Measurements from ENCODE around the gene DCP2. TPM values are rescaled to one million over a fixed set of nuclear protein-coding genes. Genes with fewer than 3 reads are reported as not detected.

The DCP2 gene
- total RNA-seq, 1 donor from 2014 or later = 39.7 TPM

DNA sequence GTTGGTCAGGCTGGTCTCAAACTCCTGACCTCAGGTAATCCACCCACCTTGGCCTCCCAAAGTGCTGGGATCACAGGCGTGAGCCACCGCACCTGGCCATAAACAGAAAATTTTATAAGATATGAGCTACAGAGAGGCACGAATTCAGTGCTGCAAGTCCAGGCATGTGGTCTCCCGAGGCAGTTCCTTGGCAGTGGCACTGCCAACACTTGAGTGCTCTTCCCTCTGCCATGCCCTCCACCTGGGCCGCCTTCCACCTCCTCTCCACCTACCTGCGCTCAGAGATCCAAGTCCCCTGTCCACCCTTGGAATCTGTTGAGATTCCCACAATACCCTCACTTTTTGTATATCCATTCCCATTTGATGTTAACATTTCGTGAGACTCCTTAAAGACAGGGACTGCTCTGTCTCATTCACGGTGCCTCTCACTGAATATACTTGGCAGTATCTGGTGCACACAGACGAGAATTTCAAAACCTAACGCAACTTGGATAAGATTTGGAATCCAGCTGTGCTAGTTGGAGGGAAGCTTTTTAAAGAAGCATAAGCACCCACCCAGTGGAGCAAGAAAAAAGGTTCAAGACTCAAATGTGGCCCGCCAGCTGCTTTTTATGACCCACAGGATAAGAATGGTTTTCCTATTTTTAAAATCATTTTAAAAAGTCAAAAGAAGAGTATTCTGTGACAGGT lies 68.3 kb downstream of the DCP2 start:
- DNase-seq (ENCODE audit: low read depth, low spot score) = no peak

DNA sequence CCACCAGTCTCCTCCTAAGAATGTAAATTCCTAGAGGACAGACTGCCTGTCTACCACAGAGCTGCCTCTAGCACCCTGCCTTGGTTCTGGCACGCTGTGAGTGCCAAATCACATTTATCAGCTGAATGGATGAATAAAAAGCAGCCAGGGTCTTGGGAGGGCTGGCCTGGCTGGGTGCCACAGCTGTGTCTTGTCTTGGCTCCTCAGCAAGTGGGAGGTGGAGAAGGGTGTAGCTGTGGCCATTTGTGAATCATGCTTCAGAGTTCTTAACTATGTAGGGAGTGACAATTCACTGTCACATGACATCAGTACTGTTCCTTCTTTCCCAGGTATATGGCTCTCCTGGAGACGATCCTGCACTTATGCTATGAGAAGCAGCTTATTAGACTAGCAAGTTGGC lies 70.6 kb downstream of the DCP2 start:
- DNase-seq (ENCODE audit: low read depth, low spot score) = no peak

DNA sequence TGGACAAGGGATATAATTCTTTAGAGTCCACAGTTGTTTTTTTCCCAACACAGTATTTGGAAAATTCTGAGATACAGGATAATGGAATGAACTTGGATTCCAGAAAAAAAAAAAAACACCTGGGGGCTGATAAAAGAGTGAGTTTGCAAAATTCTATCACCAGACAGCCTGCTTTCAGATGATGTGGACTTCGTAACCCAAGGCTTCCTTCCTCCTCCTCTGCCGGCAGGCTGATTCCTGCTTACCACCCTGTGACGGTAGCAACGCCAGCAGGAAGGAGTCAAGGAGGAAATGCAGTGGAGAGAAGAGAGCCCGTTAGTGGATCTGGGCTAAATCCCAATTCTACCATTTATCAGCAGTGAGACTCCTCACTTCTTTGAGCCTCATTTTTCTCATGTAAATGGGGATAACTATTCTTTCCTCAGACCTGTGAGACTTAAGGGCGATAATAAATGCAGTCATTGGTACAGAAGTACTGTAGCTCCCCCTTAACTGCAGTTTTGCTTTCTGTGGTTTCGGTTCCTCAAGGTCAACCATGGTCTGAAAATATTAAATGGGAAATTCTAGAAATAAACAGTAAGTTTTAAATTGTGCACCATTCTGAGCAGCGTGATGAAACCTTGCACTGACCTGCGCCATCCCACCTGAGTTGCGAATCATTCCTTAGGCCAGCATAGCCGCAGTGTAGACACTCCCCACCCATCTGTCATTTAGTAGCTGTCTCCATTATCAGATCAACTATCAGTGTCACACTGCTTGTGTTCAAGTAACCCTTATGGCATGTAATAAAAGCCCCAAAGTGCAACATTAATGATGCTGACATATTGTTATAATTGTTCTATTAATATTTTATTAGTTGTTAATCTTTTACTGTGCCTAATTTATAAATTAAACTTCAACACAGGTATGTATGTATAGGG lies 71.4 kb downstream of the DCP2 start:
- no peak for DNase-seq (ENCODE audit: low read depth, low spot score)

DNA sequence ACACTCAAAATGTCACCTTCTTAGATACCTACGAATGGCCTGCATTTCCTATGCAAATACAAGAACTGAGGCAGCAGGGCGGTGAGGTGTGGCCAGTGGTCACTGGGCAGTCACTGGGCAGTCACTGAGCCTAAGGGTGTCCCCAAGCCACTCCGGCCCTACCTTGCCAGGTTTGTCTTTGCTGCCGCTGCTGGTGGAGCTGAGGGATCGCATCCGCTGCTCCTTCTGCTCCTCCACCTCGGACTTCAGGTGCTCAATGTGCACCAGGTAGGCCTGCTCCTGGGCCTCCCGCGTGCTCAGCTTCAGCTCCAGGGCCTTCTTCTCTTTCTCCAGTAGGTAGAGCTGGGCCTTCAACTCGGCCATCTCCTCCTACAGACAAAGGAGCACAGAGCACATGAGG lies 72.3 kb downstream of the DCP2 start:
- DNase-seq (ENCODE audit: low read depth, low spot score) = no peak

DNA sequence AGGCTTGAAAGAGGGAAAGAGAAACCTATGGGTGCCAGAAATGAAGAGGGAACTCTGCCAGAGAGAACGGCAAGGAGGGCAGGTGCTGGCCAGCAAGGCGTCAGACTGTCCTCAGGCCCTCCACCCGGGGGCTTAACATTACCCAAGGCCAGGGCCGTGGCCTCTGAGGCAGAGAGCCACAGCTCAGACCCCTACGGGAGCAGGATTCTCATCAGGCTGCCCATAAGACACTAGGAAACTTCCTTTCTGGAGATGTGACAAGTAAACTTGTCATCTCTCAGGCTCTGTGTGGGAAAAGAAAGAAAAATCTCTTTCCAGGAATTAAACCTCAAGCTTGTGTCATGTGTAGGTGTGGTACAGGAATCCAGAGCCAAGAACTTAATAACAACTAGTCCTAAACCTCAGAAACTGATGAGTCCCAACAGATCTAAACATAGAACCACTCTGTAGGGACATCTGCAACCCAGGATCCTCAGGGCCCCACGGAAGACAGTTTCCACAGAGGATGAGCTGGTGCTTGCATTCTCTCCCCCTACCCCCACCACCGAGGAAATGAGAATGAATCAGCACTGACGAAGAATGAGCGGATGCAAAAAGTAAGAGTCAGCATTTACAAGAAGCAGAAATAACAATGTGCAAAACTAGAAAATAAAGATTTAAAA lies 74.3 kb downstream of the DCP2 start:
- peak; percentile 57 for DNase-seq (ENCODE audit: low read depth, low spot score)

DNA sequence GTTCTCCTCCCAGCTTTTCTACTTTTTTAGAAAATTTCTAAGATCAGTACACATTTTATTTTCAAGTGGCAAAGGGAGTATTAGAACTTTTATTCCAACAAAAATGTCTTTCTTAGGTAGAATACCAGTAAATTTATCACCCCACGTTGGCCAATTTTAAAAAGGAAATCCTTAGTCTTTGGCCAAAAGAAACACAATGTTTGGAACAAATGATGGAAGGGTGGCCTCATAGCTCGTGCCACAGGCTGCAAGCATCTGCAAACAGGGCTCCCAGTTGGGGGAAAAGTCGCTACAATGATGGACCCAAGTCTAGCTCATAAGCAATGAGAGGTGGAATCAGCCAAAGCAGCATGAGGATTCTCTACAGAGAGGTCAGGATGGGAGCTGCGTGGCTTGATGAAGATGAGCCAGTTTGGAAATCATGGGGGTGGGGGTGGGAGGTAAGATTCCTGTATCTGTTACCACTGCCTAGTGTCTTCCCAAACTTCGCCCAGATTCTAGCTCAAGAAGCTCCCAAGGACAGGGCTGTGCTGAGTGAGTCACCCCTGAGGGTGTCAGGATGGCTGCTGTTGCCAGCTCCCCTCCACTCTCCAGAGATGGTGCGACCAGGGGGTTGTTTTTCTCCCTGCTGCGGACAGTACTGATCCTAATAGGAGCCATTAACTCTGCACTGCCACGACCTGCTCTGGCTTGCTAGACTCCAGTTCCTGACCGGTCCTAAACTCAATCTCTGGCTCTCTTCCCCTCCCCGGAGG lies 75.6 kb downstream of the DCP2 start:
- DNase-seq (ENCODE audit: low read depth, low spot score) = no peak

DNA sequence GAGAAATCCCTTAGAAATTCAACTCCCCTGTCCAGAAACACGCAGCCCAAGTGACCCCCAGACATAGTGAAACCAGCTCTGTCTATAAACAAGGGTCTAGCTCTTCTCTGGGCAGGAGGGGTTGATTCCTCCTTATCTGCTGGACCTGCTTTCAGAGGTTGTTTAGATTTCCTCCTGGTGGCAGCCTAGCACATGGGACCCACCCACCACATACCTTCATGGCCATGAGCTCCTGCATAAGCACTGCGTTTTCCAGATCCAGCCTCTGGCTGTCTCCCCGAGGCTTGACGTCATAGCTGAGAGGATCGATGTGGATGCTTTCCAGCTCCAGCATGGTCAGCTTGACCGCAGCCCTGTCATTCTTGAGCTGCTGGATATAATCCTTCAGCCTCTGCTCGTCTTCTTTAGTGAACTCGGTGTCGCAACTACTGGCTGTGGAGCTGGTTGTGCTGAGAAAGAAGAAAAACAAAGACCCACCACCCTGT lies 77.0 kb downstream of the DCP2 start:
- DNase-seq (ENCODE audit: low read depth, low spot score) = no peak

DNA sequence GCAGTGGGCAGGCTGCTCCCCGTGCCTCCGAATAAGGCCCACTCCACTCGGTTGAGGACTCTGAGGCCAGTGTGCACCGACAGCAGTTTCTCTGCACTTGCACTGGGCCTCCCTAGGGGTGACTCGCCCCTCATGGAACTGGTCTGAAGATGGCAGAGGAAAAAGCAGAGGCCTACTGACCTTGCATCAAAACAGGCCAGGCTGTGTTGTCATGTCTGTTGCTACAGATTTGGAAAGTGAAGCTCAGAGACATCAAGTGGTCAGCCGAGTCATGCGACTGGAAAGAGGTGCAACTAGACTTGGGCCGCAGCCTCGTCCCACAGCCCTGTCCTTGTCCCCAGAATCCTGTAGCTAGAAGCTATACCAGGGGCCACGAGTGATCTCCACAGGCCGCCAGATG lies 78.3 kb downstream of the DCP2 start:
- DNase-seq (ENCODE audit: low read depth, low spot score) = no peak

DNA sequence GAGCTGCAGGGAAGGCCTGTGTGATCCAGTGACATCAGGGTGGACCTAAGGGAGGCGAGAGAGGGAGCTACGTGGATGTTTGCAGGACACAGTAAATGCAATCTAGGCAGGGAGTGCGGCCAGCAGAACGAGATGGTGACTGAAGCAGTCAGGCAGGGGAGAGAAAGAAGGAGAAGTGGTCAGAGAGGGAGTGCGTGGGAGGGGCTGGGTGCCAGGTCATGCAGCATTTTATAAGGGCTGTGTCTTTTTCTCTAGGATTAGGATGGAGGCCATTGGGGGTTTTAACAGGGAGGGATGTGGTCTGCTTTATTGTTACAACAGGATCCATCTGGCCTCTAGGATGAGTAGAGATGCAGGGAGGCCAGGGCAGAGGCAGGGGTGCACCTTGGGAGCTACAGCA lies 80.4 kb downstream of the DCP2 start:
- DNase-seq (ENCODE audit: low read depth, low spot score) = no peak

DNA sequence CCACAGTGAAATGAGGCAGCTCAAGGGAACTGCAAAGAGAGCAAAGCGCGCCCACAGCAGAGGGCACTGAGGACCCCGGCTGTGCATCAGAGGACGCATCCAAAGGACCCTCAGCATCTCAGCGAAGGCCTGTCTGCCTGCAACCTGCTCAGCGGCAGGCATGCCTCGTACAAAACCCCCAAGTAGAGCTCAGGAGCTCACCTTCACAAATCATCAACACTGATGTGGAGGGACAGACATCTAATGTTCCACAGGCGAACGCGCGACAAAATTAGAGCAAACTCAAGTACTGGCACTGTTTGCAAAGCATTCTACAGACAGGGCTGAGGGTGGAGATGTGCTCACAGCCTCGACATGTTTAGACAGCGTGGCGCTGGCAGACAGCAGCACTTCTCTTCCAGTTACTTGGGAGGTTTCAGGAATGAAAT lies 81.0 kb downstream of the DCP2 start:
- DNase-seq (ENCODE audit: low read depth, low spot score) = no peak

DNA sequence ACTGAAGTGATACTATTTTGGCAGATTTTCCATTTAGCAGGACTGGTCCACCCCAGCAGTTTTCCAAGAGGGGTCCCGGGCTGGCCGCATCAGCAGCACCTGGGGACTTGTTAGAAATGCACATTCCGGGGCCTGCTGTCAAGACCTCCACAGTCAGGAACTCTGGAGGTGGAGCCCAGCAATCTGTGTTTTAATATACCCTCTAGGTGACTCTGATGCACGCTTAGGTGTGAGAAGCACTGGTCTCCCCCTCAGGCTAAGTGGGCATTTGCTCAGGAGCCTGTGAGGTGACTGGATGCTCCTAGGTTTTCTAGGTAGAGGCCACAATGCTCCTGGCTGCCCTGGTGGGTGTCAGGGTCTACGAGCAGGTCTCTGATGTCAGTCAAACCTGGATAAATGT lies 81.7 kb downstream of the DCP2 start:
- DNase-seq (ENCODE audit: low read depth, low spot score) = no peak

DNA sequence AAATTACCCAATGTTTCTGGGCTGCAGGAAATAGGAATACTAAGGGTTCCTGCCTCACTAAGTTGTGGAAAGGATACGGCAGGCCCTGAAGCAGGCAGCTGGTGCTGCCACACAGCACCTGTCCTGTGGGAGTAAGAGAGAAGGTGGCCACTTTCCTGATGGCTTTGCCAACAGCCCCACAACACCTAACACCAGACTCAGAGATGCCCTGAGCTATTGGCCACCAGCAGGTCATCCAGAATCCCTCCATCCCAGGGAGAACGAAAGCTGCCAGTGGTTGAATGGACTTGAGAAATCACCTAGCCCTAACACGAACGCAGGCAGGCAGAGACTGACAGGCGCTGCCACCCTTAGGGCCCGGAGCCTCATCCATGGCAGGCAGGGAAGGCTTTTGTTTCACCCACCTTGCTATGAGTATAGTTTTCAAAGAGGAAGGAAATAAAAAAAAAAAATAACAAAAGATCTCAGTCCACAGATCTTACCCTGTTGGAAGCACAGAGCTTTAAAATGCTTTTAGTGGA lies 82.2 kb downstream of the DCP2 start:
- DNase-seq (ENCODE audit: low read depth, low spot score) = no peak

DNA sequence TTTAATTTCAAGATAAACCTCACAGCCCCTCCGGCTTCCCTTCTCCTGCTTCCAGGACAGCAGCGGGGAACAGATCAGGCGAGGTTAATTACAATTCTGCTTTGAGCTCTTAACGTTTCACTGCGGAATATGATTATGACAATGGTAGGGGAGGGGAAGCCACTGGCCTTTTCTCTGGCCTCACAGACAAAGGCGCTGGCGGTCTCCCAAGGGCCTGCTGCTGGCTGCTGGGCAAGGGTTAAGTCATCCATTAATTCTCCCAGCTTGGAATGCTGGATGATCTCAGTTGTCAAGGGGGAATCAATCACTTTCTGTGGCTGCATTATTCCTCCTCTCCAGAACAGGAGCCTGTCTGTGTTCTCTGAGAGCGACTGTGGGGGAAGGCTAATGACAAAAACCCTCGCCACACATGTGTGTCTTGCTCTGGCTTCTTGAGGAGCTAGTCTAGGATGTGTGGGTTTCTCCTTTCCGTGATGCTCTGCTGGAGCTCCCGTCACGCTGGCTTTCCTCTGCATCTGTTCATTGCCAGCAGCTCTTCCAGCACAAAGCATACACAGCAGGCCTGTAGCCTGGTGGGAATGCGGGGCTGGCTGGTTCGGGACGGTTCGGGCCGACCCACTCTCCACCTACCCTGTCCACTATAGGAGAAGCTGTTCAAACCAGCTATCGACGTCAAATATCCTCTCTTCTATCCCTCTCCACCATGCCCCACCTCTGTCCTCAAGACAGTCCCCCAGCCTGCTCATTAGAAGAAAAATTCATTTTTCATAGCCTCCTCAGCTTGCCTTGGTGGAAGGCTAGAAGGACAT lies 82.8 kb downstream of the DCP2 start:
- peak; percentile 58 for DNase-seq (ENCODE audit: low read depth, low spot score)

DNA sequence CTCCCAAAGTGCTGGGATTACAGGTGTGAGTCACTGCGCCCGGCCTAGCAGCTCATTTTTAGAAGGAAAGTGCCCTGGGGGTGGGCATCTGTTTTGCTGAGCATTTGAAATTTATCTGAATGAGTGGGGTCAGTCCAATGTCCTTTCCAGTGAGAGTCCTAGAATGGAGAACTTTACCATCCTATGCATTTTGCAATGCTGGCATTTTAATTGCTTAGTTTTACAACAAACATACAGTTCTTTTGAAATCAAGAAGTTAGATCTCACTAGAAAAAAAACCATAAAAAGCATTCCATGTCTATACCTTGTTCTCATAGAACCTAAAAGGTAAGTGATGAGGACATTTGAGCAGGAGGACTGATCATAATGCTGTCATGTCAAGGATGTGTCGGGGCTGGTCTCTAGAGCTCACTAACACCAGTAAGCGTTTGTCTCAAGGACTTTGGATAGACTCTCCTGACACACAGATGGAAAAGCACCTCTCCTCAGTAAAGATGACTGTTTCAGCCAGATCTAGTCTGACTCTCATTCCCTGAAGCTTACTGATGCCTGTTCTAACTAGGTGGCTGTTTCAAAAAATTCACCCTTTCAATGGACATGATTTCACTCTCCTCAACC lies 83.9 kb downstream of the DCP2 start:
- no peak for DNase-seq (ENCODE audit: low read depth, low spot score)

DNA sequence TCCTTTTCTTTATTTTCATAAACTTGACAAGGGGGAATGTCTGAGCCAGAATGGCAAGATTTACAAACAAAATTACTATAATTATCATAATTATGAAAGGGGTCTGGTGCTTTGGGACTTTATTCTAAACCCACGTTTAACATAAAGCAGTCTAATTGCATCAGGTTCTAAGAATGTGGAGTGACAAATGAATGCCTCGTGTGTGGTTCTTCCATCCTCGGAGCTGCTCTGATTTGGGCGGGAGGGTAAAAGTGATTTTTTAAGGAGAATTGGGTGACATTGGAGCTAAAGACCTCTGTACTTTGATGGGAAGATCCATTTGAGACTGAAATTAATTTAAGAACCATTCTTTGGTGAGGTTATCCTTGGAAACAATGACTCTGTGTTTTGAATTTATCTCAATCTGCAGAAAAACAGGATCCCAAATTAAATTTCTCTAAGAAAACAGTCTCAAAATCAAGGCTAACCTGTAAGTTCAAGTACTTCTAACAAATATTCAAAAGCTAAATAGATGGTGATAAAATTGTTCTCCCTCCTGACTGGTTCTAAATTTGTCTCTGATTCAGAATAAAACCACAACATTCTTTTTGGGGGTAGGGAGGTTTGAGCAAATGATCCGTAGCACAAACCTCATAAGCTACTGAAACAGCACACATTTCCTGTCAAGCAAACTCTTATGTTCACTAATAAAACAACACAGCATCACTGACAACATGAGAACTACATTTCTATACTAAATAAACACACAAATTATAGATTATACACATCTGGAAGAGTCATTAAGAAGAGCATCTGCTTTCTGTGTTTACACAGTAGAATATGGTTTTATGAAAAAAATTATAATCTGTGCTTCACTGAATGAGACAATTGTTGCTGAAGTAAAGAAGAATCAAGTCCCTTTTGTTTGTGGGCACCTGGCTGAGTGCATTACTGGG lies 85.5 kb downstream of the DCP2 start:
- DNase-seq (ENCODE audit: low read depth, low spot score) = no peak

DNA sequence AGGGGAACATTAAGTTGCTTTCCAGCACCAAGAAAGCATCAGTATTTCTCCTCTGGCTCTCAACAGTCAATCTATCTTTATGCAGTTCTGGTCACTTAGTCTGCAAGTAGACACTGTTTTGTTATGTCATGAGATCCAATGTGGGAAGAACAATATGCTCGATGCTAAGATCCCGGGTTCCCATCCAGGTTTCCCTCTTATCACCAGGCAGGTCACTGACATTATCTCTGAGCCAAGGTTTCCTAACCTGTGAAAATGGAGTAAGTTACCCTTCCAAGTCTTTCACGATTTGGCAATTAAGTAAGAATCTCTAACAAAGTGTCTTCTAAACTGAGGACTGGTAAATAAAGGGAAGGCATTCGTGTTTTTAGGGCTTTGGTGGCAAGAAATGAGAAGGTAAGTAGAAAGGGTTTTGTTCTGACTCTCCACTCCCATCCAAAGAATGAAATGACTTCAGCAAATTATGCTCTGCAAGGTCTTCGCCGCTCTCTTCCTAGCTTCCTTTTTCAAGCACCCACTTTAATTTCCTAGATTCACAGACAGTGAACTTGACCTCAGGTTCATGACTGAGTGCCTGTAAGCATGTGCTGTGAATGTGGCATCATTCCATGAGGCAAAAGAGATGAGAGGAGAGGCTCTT lies 86.4 kb downstream of the DCP2 start:
- no peak for DNase-seq (ENCODE audit: low read depth, low spot score)

DNA sequence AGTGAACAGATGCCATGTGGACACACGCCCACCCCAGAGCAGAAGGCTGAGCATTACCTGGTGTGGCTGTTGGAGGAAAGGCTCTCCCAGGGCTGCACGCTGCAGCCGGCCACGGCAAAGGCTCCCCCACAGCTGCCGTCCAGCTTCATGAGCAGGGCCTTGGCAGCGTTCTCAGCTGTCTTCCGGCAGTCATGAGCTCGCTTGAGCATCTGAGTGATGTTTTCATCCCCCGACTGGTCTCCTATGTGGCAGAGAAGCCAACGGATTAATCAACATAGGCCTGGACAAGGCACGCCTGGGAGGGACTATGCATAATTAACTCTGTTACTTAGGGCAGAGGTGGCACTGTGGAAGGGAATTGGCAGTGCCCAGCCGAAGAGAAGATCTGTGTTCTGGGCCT lies 87.3 kb downstream of the DCP2 start:
- DNase-seq (ENCODE audit: low read depth, low spot score) = no peak

DNA sequence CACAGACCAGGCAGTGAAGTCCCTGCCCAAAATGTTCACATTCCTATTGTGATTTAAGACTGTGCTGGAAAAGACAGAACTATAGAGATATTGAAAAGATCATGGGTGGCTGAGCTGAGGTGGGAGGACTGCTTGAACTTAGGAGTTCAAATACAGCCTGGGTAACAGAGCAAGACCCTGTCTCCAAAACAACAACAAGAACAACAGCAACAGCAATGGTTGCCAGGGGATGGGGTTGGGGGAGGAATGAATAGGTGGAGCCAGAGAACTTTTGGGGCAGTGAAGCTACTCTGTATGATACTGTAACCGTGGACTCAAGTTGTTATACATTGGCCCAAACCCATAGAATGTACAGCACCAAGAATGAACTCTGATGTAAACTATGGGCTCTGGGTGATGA lies 88.2 kb downstream of the DCP2 start:
- no peak for DNase-seq (ENCODE audit: low read depth, low spot score)

All from pulmonary artery endothelial cell (primary cell).